GM12878 (cell line): ENCODE results near the gene CPNE6. TPM values are rescaled to one million over a fixed set of nuclear protein-coding genes. Genes with fewer than 3 reads are reported as not detected.
"Not testable (repeated sequence)": the region's sequence is repeated elsewhere in the genome, so short reads cannot be mapped to it uniquely, and the experiment has no call there.

ENCODE experiments used
- ATAC-seq: fragments of 200-7000 bp; cut with Tn5 transposase; 3 replicates; pipeline ENCODE4 v1.9.1; 2020; ENCODE audit warnings: mild to moderate bottlenecking, moderate library complexity
- BruUV-seq: library from RNA; stranded (reverse); fragments of 400-500 nt; replicated peaks from 2 replicates; lab custom pipeline; 2021; lab: Mats Ljungman, UMichigan
- CTCF ChIA-PET: fragments of 300-600 bp; sonication (Branson Sonifier 250); formaldehyde crosslinking; extraction: SDS; loops from one replicate; lab custom pipeline; 2021; ENCODE audit warnings: inconsistent platforms; lab: Yijun Ruan, JAX
- POLR2A ChIA-PET: fragments of 350-600 bp; formaldehyde crosslinking; extraction: SDS; loops from one replicate; lab custom pipeline; 2021; ENCODE audit warnings: inconsistent platforms; lab: Charles Lee
- RAD21 ChIA-PET: fragments of 300-600 bp; sonication (Branson Sonifier 250); formaldehyde crosslinking; loops from one replicate; lab custom pipeline; 2023; ENCODE audit warnings: antibody characterized with exemption; ENCODE audit not compliant: unreplicated experiment; lab: Charles Lee
- SMC1A ChIA-PET: fragments of 300-600 bp; sonication (Branson Sonifier 250); formaldehyde crosslinking; loops from one replicate; lab custom pipeline; 2023; ENCODE audit not compliant: unreplicated experiment, uncharacterized antibody; lab: Charles Lee
- DNase-seq: peaks from one replicate; pipeline ENCODE4 v3.0.0-alpha.2; 2011; ENCODE audit warnings: low read depth, low spot score
- FAIRE-seq: peaks from 3 replicates; lab custom pipeline; 2011; peaks lifted over from hg19 to GRCh38; lab: Jason Lieb, UNC
- H2AFZ ChIP-seq: 2 replicates; pipeline ENCODE4 v1.6.0; 2011; ENCODE audit warnings: low read depth, low read length, control low read depth; ENCODE audit not compliant: control insufficient read depth
- H3K27ac ChIP-seq: 2 replicates; pipeline ENCODE4 v1.5.1; 2011; ENCODE audit warnings: control low read depth; ENCODE audit not compliant: control insufficient read depth, insufficient read depth
- H3K27me3 ChIP-seq, 2 experiments: replicated peaks in 1 of 2; 2 replicates each; pipeline versions ENCODE4 v1.6.0 to v1.6.1; 2011; ENCODE audit warnings: low read length in 1 of 2; ENCODE audit not compliant: control insufficient read depth in 2 of 2, insufficient read depth in 2 of 2
- H3K36me3 ChIP-seq, 2 experiments: 2 replicates each; pipeline ENCODE4 v1.5.1; 2011; ENCODE audit warnings: low read length in 1 of 2; ENCODE audit not compliant: control insufficient read depth in 2 of 2, insufficient read depth in 2 of 2
- H3K4me1 ChIP-seq: 2 replicates; pipeline ENCODE4 v1.6.1; 2011; ENCODE audit warnings: mild to moderate bottlenecking, low read length, moderate library complexity, mixed read lengths; ENCODE audit not compliant: control insufficient read depth, insufficient read depth
- H3K4me2 ChIP-seq: 2 replicates; pipeline ENCODE4 v1.6.0; 2011; ENCODE audit warnings: control low read depth; ENCODE audit not compliant: control insufficient read depth, insufficient read depth
- H3K4me3 ChIP-seq: fragments of 200-600 bp; sonication (generic); 2 replicates; pipeline ENCODE4 v1.5.1; 2016
- H3K79me2 ChIP-seq: 2 replicates; pipeline ENCODE4 v1.6.0; 2011; ENCODE audit warnings: low read length; ENCODE audit not compliant: control insufficient read depth, insufficient read depth
- H3K9ac ChIP-seq: 2 replicates; pipeline ENCODE4 v1.8.0; 2011; ENCODE audit warnings: low read length, control low read depth, mixed read lengths; ENCODE audit not compliant: control insufficient read depth, insufficient read depth
- H3K9me3 ChIP-seq: replicated peaks from 3 replicates; pipeline ENCODE4 v1.5.1; 2011; ENCODE audit warnings: mild to moderate bottlenecking, low read length; ENCODE audit not compliant: control insufficient read depth, insufficient read depth
- H4K20me1 ChIP-seq: 2 replicates; pipeline ENCODE4 v1.6.0; 2011; ENCODE audit not compliant: control insufficient read depth, insufficient read depth
- CTCF ChIP-seq, 3 experiments: IDR thresholded peaks in 2 of 3; conservative IDR thresholded peaks in 1 of 3; 2 replicates each; pipeline ENCODE4 v1.5.1; 2011; ENCODE audit warnings: low read depth in 3 of 3, low read length in 3 of 3, mild to moderate bottlenecking in 3 of 3, control low read depth in 2 of 3, moderate library complexity in 2 of 3, inconsistent platforms in 1 of 3, mixed read lengths in 1 of 3; ENCODE audit not compliant: control insufficient read depth in 2 of 3, insufficient read depth in 1 of 3; ENCODE audit errors: extremely low read depth in 1 of 3
- WGBS: methylation state at CpG from one replicate; pipeline ENCODE4 v1.1.6; 2016; ENCODE audit warnings: low lambda C conversion rate; ENCODE audit not compliant: insufficient replicate concordance, insufficient coverage; ENCODE audit errors: missing lambda C conversion rate; 5-methylcytosine and 5-hydroxymethylcytosine counted together
- in situ Hi-C: fragments of 300-500 bp; cut with MboI; formaldehyde crosslinking; loops from 9 replicates; pipeline ENCODE4 v1.14.3; 2018; ENCODE audit warnings: mixed read lengths
- intact Hi-C: fragments of 100-400 bp; cut with micrococcal nuclease; formaldehyde crosslinking; loops from one replicate; pipeline ENCODE4 v1.14.2; 2022; ENCODE audit not compliant: unreplicated experiment
- polyA plus RNA-seq, 11 experiments: library from polyadenylated mRNA; depleted of rRNA in 4 of 11; unstranded in 6 of 11; stranded (reverse) in 5 of 11; fragments of >200 nt; fragmentation: Nextera tagmentation in 4 of 11; fragmentation: Illumina TruSeq in 1 of 11; extraction: Ambion mirVana in 4 of 11; extraction: Trizol in 1 of 11; gene quantifications; 1 replicate in 1 of 11; 2 replicates in 10 of 11; pipeline versions ENCODE4 v1.2.1 to v1.2.3, GENCODE V29; 2011 to 2016; ENCODE audit warnings: inconsistent platforms in 2 of 11, missing spikeins in 2 of 11, low read depth in 1 of 11
- total RNA-seq, 4 experiments: library from RNA; depleted of rRNA in 3 of 4; stranded (reverse); fragments of >200 nt in 3 of 4; fragmentation: Illumina TruSeq in 1 of 4; extraction: Trizol in 1 of 4; gene quantifications; 2 replicates each; pipeline versions ENCODE4 v1.2.1 to v1.2.3, GENCODE V29; 2013 to 2021

The CPNE6 gene
- total and polyA plus RNA-seq, 10 of the 15 experiments (the other 5 are each of a cell fraction or from before 2014, with no cell fraction given) = 0.06 to 0.43 (median 0.18) TPM; not detected in 3

GRCh38 chr14:24035769-24036168, 35.6 kb upstream of the CPNE6 start:
- not testable (repeated sequence) for H3K79me2 ChIP-seq, BruUV-seq, DNase-seq, FAIRE-seq, H3K9ac ChIP-seq, H3K4me1 ChIP-seq, H3K36me3 ChIP-seq, H3K9me3 ChIP-seq, H3K27me3 ChIP-seq, H3K27ac ChIP-seq, H4K20me1 ChIP-seq
- POLR2A ChIA-PET = interaction anchor here (1.1 kb wide), 1 partner anchor 23 kb away, joined by 3 read pairs; no protein-coding TSS in a partner anchor
- WGBS = 86% methylated on average over 2 of the region's 4 CpGs
- intact Hi-C loops = loop anchor here (1.0 kb wide), 1 partner anchor 21 kb away; no protein-coding TSS in a partner anchor
- CTCF ChIA-PET = interaction anchor here (0.6 to 1.8 kb wide), 7 partner anchors 10 to 171 kb away, joined by 3 to 10 read pairs (median 4); no protein-coding TSS in a partner anchor
- Histone ChIP-seq H2AFZ (peak overlapping the region; percentile 73; the same call in 1 of the 2 replicates), H3K4me2 (peak overlapping the region; percentile 58; the same call in 1 of the 2 replicates), H3K4me3 (peak overlapping the region; percentile 73)
- TF ChIP-seq CTCF (IDR thresholded peaks at IDR 0.05 in 2 of 3, conservative IDR thresholded peaks at IDR 0.05 in 1 of 3; ENCODE audit: control insufficient read depth in 2 of 3, extremely low read depth in 1 of 3, insufficient read depth in 1 of 3, low read depth in 3 of 3, low read length in 3 of 3) = 0 out of 6 replicates have a peak, but pooled peaks of 1 of the 3 experiments have one; percentile 2
- SMC1A ChIA-PET = interaction anchor here (0.6 kb wide), 1 partner anchor 856 kb away, joined by 3 read pairs; no protein-coding TSS in a partner anchor
- RAD21 ChIA-PET = interaction anchor here (1.0 kb wide), 1 partner anchor 73 kb away, joined by 3 read pairs; no protein-coding TSS in a partner anchor
- in situ Hi-C loops = loop anchor here (10.0 kb wide), 1 partner anchor 61 kb away; no protein-coding TSS in a partner anchor
- ATAC-seq = peak; percentile 42
